Stimulated activated CD4-positive, alpha-beta T cell treated with anti-CD3 and anti-CD28 coated beads, Interleukin-1b, Interleukin-23, amount 100 ng/mL, for 1 hour (primary cell): Measurements from ENCODE around the gene GTF3C1.
"Not testable (repeated sequence)": the region's sequence is repeated elsewhere in the genome, so short reads cannot be mapped to it uniquely, and the experiment has no call there.

Source experiments
- DNase-seq, 2 donors: peaks; one replicate each; pipeline ENCODE4 v3.0.0-alpha.2; 2020; ENCODE audit warnings: low read depth in 2 of 2

The GTF3C1 gene

DNA sequence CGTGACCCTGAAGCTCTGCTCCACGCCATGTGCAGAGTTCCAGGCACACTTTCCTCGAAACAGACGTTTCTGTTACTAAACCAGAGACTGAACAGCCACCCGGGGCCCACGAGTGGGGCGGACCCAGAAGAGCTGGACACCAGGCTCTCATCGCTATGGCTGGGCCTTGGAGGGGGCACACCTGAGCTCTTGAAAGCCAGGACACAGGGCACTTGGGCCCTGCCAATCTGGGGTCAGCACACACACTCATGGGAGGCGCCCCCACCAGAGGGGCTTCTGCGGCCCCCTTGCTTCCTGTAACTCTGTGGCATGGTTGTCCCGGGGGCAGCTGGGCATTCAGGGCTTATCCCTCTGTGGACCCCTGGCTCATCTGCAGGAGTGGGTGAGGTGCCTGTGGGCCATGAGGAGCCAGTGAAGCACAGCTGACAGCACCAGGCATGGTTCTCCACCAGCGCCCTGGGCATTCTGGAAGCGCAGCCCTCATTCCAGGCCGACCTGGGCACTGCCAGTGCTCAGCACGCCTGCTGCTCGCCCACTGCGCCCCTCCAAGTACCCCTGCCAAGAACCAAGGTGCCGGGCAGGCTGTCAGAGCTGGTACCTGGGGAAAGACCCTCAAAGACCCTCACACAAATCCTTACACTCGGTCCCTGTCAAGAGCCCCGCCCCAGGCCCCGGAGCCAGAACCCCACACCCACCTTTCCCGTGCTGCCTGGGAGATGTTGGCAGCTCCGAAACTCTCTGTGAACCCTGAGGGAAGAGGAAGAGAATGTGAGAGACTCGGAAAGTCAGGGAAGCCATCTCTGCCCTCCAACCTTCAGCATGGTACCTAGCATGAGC, 86.6 kb downstream of the GTF3C1 start:
- no peak for DNase-seq

DNA sequence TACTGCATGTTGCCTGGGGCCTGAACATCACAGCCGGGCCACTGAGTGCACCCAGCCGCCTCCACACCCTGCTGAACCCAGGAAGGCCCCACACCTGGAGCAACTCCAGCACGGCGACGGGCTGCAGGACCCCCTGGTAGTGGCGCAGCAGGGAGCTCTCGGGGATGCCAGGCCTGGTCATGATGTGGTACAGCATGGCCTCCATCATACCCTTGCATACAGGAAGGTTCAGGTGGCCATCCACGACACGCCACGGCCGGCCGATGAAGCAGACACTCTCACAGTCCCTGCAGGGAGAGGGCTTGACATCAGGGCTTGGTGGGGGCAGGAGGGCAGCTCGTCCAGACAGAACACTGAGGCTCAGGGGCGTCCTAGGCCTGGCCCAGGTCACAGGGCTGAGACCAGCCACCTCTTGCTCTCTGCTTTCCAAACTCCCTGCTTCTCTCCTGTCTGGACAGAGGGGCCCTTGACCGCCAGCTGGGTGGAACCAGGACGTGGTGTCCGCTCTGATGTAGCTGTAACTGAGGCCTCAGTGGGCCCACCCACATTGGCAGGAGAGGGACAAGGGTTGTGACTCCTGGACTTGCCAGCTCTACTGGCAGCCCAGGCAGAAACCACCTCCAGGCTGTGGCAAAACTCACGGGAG, 87.4 kb downstream of the GTF3C1 start:
- no peak for DNase-seq

DNA sequence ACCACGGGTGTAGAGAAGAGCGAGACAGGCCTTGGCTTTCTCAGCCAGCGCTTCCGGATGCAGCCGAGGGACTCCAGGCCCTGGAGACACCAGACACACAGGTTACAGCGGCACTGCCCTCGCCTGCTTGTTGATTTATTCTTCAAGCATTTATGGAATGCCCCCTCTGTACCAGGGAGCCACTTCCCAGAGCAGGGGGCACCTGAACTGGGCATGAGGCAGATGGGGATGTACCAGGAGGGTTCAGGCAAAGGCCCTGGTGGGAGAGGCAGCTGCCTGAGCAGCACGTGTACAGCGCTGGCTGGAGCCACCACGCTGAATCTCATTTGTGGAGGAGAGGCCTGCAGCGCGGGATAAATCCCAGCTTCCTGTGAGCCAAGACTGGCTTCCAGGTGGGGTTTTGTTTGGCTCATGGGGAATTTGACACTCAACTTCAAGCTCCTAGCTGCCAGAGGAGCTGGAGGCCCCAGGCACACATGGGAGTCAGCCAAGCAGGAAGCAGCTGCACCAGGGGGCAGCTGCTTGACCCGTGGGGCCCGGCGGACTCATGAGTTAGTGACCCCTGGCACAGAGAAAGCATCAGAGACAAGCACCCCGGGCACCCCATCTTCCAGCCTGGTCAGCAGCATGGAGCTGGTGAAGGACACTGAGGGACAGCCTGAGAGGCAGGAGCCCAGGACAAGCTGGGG, 88.1 kb downstream of the GTF3C1 start:
- no peak for DNase-seq

DNA sequence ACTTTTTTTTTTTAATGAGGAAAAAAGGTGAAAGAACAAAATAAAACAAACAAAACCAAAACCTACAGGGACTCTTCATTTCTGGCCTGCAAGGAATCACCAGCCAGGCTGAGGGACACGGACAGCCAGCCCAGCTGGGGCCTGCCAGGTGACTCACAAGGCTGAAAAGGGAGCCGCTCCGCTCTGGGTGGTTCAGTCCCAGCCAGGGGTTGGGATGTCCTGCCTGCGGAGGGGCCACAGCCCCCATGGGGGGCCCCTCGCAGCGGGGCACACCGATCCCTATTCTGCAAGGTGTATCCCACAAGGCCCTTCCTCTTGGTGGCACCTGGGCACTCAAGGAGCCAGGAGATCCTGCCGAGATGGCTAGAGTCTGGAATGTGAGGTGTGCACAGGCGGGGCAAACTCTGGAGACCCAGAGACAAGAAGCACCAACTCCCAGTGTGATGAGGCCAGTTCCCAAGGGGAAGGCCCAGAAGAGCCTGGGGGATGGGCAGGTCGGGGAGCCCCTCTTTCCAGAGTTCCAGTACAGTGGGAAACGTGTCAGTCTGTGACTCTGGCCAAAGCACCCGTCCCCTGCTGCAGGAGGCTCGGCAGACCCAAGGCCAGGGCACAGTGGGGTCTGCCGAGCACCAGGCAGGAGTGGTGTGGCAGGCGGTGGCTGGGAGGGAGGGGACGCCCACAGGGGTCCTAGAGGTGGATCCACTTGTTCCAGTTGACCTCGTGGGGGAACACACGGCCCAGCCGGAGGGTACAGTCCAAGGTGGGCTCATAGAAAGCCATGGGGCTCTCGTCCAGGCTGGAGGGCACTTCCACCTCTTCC, 88.8 kb downstream of the GTF3C1 start:
- DNase-seq = no peak

DNA sequence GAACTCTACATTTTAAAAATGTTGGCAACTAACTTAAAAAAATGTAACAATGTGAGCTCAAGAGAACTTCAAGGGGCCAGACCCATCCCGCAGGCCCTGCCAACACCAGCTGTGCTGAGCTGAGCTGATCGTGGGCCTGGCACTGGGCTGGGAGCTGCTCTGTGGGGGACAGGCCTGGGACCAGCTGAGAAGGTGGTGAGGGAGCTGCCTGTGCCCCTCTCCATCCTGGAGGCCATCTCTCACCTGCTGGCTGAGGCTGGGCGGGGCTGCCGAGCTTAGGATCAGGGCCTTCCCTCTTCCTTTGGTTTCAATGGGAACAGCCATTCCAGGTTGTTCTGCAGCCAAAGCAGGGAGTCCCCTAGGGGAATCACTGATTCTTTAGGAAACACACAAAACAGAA, 89.5 kb downstream of the GTF3C1 start:
- no peak for DNase-seq

DNA sequence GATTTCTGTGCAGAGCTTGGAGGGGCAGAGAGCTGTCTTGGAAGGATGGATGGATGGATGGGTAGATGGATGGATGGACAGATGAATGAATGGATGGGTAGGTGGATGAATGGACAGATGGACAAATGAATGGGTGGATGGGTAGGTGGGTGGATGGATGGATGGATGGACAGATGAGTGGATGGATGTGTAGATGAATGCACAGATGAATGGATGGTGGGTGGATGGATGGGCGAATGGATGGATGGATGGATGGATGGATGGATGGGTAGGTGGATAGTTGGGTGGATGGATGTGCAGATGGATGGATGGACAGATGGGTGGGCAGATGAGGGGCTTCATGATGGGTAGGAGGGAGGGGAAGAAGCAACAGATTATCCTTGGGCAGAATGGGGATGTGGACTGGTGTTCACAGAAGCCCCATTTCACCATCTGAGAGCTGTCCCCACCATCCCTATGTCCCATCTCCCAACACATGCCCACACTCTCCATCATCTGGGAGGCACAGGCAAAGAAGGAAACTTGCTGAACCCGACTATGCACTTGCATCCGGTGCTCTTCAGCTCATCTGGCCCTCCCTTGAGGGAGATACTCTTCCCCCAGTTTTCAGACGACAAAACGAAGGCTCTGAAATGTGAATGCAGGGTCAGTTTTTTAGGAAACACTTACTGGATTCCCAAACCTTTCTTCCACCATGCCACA, 90.6 kb downstream of the GTF3C1 start:
- no peak for DNase-seq

DNA sequence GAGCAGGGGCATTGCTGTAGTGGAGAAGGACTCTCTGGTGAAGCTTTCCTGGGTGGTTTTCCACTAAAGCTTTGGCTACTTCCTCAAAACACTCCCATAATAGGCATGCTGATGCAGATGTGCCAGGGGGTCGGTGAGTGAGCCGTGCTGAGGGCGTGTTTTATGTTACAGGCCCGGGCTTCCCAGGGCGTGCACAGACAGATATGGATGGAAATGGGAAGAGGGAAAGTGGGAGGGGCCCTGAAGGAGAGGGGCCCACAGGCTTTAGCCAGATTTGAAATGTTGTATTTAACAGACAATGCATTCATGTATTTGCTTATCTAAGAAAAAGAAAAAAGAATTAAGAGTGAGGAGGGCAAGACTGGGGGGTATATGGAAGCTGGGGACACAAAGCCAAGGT, 91.5 kb downstream of the GTF3C1 start:
- no peak for DNase-seq

DNA sequence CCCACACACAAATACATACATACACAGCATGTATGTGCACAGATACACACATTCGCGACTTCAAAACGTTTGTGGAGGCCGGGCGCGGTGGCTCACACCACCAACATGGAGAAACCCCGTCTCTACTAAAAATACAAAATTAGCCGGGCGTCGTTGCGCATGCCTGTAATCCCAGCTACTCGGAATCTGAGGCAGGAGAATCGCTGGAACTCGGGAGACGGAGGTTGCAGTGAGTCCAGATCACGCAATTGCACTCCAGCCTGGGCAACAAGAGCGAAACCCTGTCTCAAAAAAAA, 92.2 kb downstream of the GTF3C1 start:
- DNase-seq = not testable (repeated sequence)

DNA sequence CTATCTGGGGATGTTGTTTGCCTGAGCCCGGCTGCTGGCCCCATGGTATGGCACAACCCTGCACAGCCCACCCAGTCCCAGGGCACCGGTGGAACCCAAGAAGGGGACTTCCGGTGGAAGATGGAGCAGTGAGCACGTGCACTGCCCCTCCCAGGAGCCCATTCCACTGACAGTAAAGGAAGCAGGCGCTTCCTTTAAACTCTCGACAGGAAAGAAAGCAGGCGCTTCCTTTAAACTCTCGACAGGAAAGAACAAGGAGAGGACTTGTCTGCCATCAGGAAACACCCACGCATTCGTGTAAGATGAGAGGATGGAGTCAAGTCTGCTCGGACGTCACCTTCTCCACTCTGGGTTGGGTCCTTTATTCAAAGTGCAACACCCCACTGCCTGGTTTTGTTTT, 94.0 kb downstream of the GTF3C1 start:
- no peak for DNase-seq

DNA sequence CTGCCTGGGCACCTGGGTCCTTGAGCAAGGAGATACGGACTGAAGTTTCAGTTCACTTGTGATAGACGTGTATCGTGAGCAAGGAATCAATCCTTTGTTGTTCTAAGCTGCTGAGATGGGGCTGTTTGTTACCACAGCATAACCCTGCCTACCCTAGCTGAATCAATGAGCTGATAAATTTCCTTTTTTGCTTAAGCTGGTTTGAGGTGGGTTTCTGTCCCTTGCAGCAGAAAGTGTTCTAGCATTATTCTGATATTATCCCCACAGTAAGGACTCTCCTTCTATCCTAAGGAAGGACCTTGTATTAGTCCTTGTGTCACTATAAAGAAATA, 96.3 kb downstream of the GTF3C1 start:
- no peak for DNase-seq

DNA sequence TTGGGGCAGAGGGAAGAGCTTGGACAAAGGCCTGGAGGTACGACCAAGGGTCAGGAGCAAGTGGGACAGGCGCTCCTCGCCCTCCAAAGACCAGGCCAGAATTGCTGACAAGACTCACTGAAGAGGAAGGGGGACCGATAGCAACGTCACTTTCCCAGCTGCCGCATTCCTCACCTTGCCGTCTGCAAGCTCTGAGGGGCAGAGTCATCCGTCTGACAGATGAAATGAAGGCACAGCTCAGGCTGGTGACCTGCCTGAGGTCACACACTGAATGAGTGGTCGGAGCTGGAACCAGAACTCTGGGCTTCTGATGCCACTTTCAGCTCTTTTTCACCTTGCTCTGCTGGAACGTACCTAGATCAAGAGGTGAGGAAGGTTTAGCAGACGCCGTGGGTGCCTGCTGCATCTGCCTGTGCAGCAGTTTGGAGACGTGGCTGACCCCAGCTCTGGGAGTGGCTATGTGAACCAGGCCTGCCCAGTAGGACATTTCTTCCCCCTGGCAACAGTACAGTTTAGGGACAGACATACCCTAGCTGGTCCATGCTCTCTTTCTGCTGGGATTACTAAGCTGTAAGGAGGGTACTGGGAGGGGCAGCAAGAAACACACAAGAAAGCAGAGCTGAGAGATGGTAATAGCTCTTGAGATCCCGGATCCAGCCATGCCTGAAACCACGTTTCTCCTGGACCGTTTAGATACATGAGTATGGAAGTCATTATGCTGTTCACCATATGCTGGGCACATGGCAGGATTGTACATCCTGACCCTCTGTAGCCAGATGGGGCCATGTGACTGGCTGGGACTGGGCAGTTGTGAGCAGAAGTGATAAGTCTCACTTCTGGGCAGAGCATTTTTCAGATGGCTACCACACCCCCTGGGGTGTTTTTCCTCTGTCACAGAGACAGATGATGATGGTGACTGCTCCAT, 96.9 kb downstream of the GTF3C1 start:
- DNase-seq = no peak

DNA sequence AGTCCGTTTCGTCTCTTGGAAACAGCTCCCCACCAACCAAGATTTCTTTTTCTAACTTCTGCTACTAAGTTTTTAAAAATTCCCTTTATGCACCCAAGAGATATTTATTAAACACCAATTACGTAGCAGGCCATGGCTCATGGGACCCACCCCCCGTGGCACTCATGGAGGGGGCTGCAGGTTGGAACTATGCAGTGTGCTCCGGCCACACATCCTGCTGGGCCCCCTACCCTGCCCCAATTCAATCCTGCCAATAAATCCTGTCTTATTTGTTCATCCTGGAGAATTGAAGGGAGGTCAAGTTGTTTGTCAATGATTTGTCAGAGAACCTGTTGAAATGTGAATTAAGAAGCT, 99.5 kb downstream of the GTF3C1 start:
- no peak for DNase-seq

DNA sequence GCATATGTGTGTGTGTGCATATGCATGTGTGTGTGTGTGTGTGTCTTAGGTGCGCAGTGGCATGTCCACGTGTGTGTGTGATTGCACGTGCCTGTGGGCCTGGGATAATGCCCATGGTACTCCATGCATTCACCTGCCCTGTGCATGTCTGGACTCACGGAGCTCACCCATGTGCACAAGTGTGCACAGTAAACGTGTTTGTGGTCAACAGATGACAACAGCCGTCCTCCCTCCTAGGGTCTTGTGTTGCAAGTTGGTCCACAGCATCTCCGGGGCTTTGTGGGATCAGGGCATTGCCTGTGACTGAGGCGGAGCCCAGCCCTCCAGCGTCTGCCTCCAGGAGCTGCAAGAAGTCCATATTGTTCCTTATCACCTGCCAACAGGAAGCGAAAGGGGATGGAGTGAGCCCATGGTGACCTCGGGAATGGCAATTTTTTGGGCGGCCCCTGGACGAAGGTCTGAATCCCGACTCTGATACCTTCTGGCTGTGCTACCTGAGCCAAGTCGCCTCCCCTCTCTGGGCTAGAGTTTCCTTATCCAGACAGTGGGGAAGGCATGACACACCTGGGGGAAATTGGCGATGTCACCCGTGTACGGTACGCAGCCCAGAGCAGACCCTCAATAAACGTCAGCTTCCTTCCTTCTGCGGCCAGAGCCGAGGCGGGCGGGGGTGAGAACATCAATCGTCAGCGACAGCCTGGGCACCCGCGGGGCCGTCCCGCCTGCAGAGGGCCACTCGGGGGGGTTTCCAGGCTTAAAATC, 100.1 kb downstream of the GTF3C1 start:
- DNase-seq = peak; percentile 31 to 34

DNA sequence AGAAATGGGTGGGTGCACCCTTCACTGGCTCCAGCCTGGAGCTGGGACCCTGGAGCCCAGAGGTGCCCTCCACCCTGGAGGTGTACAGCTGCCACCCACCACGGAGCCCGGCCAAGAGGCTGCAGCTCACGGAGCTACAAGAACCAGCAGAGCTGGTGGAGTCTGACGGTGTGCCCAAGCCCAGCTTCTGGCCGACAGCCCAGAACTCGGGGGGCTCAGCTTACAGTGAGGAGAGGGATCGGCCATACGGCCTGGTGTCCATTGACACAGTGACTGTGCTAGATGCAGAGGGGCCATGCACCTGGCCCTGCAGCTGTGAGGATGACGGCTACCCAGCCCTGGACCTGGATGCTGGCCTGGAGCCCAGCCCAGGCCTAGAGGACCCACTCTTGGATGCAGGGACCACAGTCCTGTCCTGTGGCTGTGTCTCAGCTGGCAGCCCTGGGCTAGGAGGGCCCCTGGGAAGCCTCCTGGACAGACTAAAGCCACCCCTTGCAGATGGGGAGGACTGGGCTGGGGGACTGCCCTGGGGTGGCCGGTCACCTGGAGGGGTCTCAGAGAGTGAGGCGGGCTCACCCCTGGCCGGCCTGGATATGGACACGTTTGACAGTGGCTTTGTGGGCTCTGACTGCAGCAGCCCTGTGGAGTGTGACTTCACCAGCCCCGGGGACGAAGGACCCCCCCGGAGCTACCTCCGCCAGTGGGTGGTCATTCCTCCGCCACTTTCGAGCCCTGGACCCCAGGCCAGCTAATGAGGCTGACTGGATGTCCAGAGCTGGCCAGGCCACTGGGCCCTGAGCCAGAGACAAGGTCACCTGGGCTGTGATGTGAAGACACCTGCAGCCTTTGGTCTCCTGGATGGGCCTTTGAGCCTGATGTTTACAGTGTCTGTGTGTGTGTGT, 100.9 kb downstream of the GTF3C1 start:
- DNase-seq = no peak

DNA sequence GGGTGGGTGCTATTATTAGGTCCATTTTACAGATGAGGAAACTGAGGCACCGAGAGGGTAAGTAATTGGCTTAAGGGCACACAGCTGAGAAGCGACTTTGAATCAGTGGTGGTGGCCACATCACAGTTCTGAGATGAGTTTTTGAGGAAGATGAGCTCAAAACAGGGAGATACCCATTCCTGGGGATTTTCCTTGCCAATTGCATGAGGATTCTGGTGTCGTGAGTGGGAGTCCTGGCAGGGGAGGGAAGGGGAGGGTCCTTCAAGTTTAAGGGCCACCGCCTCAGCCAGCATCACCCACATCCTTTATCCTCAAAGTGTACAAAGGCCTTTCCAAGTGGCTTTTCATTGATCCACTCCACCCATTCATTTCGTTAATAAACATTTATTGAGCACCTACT, 102.4 kb downstream of the GTF3C1 start:
- DNase-seq = no peak

DNA sequence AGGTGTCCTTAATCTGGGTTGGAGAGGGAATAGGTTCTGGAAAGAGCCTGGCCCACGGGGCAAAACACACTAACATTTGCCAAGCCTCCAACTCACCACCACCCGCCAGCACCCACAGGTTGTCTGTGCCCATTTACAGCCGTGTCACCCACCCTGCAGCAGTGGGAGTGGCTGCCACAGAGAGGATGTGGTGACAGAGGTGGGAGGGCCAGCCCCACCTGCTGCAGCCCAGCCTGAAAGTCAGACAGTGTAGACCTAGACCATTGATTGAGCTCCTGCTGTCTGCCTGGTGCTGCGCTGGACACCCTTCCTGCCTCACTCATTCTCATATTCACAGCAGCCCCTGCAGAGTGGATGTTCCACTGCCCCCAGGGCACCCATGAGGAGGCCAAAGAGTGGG, 103.0 kb downstream of the GTF3C1 start:
- DNase-seq = peak in 1 of 2 donors; percentile 60

DNA sequence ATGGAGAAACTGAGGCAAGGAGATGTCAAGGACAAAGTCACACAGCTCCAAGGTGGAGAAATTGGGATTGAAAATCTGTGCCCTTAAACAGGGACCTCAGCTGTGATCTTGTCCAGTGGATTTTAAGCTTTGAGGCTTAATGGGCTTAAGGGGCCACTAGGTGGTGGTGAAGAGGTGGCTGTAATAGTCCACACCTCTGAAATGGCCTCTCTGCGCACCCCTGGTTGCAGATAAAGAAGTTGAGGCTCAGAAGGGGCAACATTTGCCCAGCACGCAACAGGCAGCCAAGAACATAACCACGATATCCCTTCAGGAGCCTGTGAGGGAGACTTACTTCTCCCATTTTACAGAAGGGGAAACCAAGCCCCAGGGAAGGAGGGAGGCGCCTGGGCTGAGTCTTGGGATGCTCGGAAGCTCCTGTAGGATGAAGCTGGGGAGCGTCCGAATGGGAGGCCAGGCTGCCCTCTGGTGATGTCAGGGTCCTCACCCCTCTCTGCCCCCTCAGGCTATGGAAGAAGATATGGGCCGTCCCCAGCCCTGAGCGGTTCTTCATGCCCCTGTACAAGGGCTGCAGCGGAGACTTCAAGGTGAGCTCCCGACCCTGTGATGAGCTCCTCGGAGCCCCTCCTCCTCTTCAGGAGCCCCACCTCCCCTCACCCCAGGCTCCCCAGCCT, 104.1 kb downstream of the GTF3C1 start:
- no peak for DNase-seq

DNA sequence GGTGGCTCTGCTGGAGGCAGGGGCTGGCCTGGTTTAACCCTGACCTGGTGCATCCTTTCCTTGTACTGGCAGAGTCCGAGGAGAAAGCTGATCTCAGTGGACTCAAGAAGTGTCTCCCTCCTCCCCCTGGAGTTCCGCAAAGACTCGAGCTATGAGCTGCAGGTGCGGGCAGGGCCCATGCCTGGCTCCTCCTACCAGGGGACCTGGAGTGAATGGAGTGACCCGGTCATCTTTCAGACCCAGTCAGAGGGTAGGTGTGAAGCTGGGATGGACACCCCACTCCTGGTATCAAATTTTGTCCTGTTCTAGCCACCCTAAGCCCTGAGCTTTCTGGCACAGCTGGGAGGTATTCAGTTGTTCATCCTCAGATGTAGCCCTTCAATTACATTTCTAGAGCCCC, 105.2 kb downstream of the GTF3C1 start:
- no peak for DNase-seq
